Panc1 (cell line): ENCODE results near the gene HOXA10. TPM values are rescaled to one million over a fixed set of nuclear protein-coding genes. Genes with fewer than 3 reads are reported as not detected.
A peak's percentile ranks its signal among the peaks of the same experiment; 100 is the strongest.

Experiments
- ATAC-seq: fragments of 200-7000 bp; cut with Tn5 transposase; 2 replicates; pipeline ENCODE4 v1.9.1; 2020; ENCODE audit warnings: mild to moderate bottlenecking, moderate library complexity
- BruUV-seq: library from RNA; stranded (reverse); fragments of 400-500 nt; replicated peaks from 2 replicates; lab custom pipeline; 2021; lab: Mats Ljungman, UMichigan
- CTCF ChIA-PET: fragments of 300-600 bp; sonication (Branson Sonifier 250); formaldehyde crosslinking; loops from one replicate; lab custom pipeline; 2022; ENCODE audit warnings: antibody characterized with exemption; lab: Charles Lee
- POLR2A ChIA-PET: fragments of 300-600 bp; sonication (Branson Sonifier 250); formaldehyde crosslinking; loops from one replicate; lab custom pipeline; 2022; ENCODE audit warnings: antibody characterized with exemption; lab: Charles Lee
- DNase-seq: peaks from one replicate; pipeline ENCODE4 v3.0.0-alpha.2; 2010; ENCODE audit warnings: low read depth, low spot score
- H3K27ac ChIP-seq: 2 replicates; pipeline ENCODE4 v1.5.1; 2011; ENCODE audit warnings: mild to moderate bottlenecking, low read length, inconsistent platforms
- H3K27me3 ChIP-seq: fragments of 200-500 bp; sonication (Bioruptor generic); 2 replicates; pipeline ENCODE4 v1.6.0; 2014; ENCODE audit warnings: low read length, inconsistent platforms; ENCODE audit not compliant: control insufficient read depth, insufficient read depth
- H3K36me3 ChIP-seq: fragments of 200-500 bp; sonication (Bioruptor generic); 2 replicates; pipeline ENCODE4 v1.5.1; 2014; ENCODE audit warnings: inconsistent platforms, mild to moderate bottlenecking, low read length, moderate library complexity; ENCODE audit not compliant: control insufficient read depth, insufficient read depth
- H3K4me1 ChIP-seq: 2 replicates; pipeline ENCODE4 v1.5.1; 2011; ENCODE audit warnings: inconsistent platforms, mild to moderate bottlenecking, low read length, moderate library complexity; ENCODE audit not compliant: control insufficient read depth, insufficient read depth
- H3K4me3 ChIP-seq, 2 experiments: 2 replicates each; pipeline ENCODE4 v1.5.1; 2011 to 2012; ENCODE audit warnings: low read depth in 2 of 2, low read length in 2 of 2, mild to moderate bottlenecking in 2 of 2, inconsistent platforms in 1 of 2, moderate library complexity in 1 of 2
- H3K9me3 ChIP-seq: fragments of 200-500 bp; sonication (Bioruptor generic); 2 replicates; pipeline ENCODE4 v1.5.1; 2014; ENCODE audit warnings: low read depth, mild to moderate bottlenecking, inconsistent platforms, low read length, moderate library complexity; ENCODE audit not compliant: control insufficient read depth, insufficient read depth
- CTCF ChIP-seq: fragments of 450-650 bp; IDR thresholded peaks from 2 replicates; pipeline ENCODE4 v1.5.1; 2017; ENCODE audit warnings: mild to moderate bottlenecking
- POLR2AphosphoS5 ChIP-seq: IDR thresholded peaks from 2 replicates; pipeline ENCODE4 v1.6.1; 2012; ENCODE audit warnings: mild to moderate bottlenecking, low read depth, low read length, moderate library complexity
- REST ChIP-seq, 2 experiments: IDR thresholded peaks; 2 replicates each; pipeline ENCODE4 v1.6.1; 2011 to 2012; ENCODE audit warnings: low read depth in 2 of 2, control low read depth in 1 of 2, low read length in 1 of 2, mild to moderate bottlenecking in 1 of 2, moderate library complexity in 1 of 2; ENCODE audit not compliant: insufficient read depth in 1 of 2
- SIN3A ChIP-seq: IDR thresholded peaks from 2 replicates; pipeline ENCODE4 v1.6.1; 2012; ENCODE audit warnings: low read depth, mild to moderate bottlenecking, low read length, moderate library complexity, borderline replicate concordance; ENCODE audit not compliant: insufficient read depth
- TCF7L2 ChIP-seq: IDR thresholded peaks from 2 replicates; pipeline ENCODE4 v1.6.1; 2011; ENCODE audit warnings: mild to moderate bottlenecking, low read depth, low read length, inconsistent platforms
- in situ Hi-C: cut with HindIII; loops from 2 replicates; pipeline ENCODE4 v1.10.0; 2016; ENCODE audit warnings: low sequenced_read_pairs, low pct_unique_long_range_greater_than_20kb
- intact Hi-C: fragments of 100-400 bp; cut with micrococcal nuclease; formaldehyde crosslinking; loops from one replicate; pipeline ENCODE4 v1.10.0; 2022; ENCODE audit not compliant: unreplicated experiment
- total RNA-seq: library from RNA; stranded (reverse); gene quantifications from one replicate; pipeline ENCODE4 v1.2.1, GENCODE V29; 2021; ENCODE audit not compliant: unreplicated experiment

Gene HOXA10
- total RNA-seq, 1 experiment from 2014 or later: 0.41 TPM

GRCh38 chr7:27152816-27153442 is 21.2 kb downstream of the HOXA10 start:
- CTCF ChIA-PET: interaction anchor here (0.6 kb wide), 1 partner anchor 32 kb away, joined by 3 read pairs; no protein-coding TSS in a partner anchor
- DNase-seq (no peak), ATAC-seq (no peak)
- BruUV-seq: no TSS peak
- POLR2A ChIA-PET: no interaction called here
- TF ChIP-seq REST (IDR thresholded peaks at IDR 0.05; ENCODE audit: insufficient read depth in 1 of 2, low read depth in 2 of 2, low read length in 1 of 2) (no peak), POLR2AphosphoS5 (no peak), SIN3A (no peak), TCF7L2 (no peak), CTCF (no peak)
- no peak overlapping the region for H3K27ac ChIP-seq
- peaks cover 20% of the 10 kb centered on the region for H3K4me1 ChIP-seq
- intact Hi-C loops (no loop called here), in situ Hi-C loops (no loop called here)
- H3K36me3 ChIP-seq: no peaks in the 10 kb centered on the region; the same call in 1 of the 2 replicates
- H3K9me3 ChIP-seq: no peaks in the 10 kb centered on the region
- H3K4me3 ChIP-seq: no peak overlapping the region
- no peaks in the 10 kb centered on the region for H3K27me3 ChIP-seq

- no TSS peak for BruUV-seq
- TF ChIP-seq CTCF (no peak), REST (IDR thresholded peaks at IDR 0.05; ENCODE audit: insufficient read depth in 1 of 2, low read depth in 2 of 2, low read length in 1 of 2) (no peak), SIN3A (no peak), TCF7L2 (no peak), POLR2AphosphoS5 (no peak)
- ChIA-PET POLR2A (no interaction called here), CTCF (interaction anchor here (0.6 to 3.4 kb wide), 2 partner anchors 9 to 27 kb away, joined by 6 to 24 read pairs; no protein-coding TSS in a partner anchor)
- H3K36me3 ChIP-seq: no peaks in the 10 kb centered on the region; the same call in 1 of the 2 replicates
- H3K4me1 ChIP-seq: peaks cover 20% of the 10 kb centered on the region
- intact Hi-C loops: no loop called here
- ATAC-seq: no peak
- H3K27ac ChIP-seq: peak within 1 kb of the TSS; percentile 89
- in situ Hi-C loops: no loop called here
- no peak within 1 kb of the TSS for H3K4me3 ChIP-seq
- H3K27me3 ChIP-seq: no peaks in the 10 kb centered on the region
- DNase-seq: no peak
- H3K9me3 ChIP-seq: no peaks in the 10 kb centered on the region
Measured at GRCh38 chr7:27151931-27152815, 21.9 kb downstream of the HOXA10 start, which contains the start of gene HOXA3. TSS of gene HOXA3 (minus strand) at chr7:27152583. CDS start at chr7:27110640, 41,943 bp downstream.
